C4-2B (cell line): ENCODE measurements around the gene APP.

Experiments
- H3K27ac ChIP-seq: fragments of 450-650 bp; 2 replicates; pipeline ENCODE4 v1.5.1; 2017
- CTCF ChIP-seq: fragments of 450-650 bp; conservative IDR thresholded peaks from 2 replicates; pipeline ENCODE4 v1.5.1; 2017; ENCODE audit warnings: mild to moderate bottlenecking
- ZFX ChIP-seq: fragments of 450-650 bp; IDR thresholded peaks from 2 replicates; pipeline ENCODE4 v1.6.1; 2017

Gene APP

GRCh38 chr21:26170471-26171257 is at the start of gene APP:
APP (minus strand) TSS chr21:26170770; CDS start chr21:26170620, 150 bp downstream.
- peak within 1 kb of the TSS; percentile 86 for H3K27ac ChIP-seq

GRCh38 chr21:26212220-26212619 is 41.6 kb upstream of the APP start:
- H3K27ac ChIP-seq: no peak overlapping the region
- TF ChIP-seq ZFX (no peak), CTCF (no peak)

More at GRCh38 chr21:26170471-26171257, at the start of gene APP:
- peak; percentile 27; the same call in 1 of the 2 replicates for TF ChIP-seq ZFX
- peak; percentile 96 for TF ChIP-seq CTCF

- H3K27ac ChIP-seq: no peak overlapping the region
- TF ChIP-seq ZFX (no peak), CTCF (no peak)
These were observed 40.0 kb upstream of the APP start for GRCh38 chr21:26210614-26211013.

- H3K27ac ChIP-seq: no peak overlapping the region
- no peak for TF ChIP-seq CTCF
- TF ChIP-seq ZFX: no peak
These were observed 36.5 kb upstream of the APP start for GRCh38 chr21:26207021-26207420.

GRCh38 chr21:26199456-26199855 is 28.9 kb upstream of the APP start:
- TF ChIP-seq ZFX (no peak), CTCF (no peak)
- no peak overlapping the region for H3K27ac ChIP-seq

GRCh38 chr21:26195708-26196107 is 25.1 kb upstream of the APP start:
- H3K27ac ChIP-seq: no peak overlapping the region
- TF ChIP-seq ZFX: no peak
- no peak for TF ChIP-seq CTCF

- no peak overlapping the region for H3K27ac ChIP-seq
- TF ChIP-seq CTCF: no peak
- TF ChIP-seq ZFX: no peak
These were observed 24.3 kb upstream of the APP start for GRCh38 chr21:26194811-26195251.
